Measurements from ENCODE around the gene RNGTT.

RNGTT gene

DNA sequence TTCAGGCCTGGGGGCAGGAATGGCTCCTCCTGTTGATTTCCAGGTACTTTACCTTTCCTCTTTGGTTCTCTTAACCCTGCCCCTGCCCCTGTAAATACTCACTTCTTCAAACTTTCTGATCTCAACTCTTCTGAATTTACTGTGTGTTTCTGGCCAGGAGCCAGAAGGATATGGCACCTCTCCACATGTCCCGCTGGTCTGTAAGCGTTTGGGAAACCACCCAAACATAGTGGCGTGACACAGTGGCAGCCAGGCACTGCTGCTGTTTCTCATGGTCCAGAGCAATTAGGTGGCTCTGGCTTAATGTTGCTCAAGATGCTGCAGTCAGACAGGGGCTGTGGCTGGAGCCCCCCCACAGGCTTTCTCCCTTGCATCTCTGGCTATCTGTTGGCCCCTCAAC is 374.5 kb downstream of the RNGTT start:
- DNase-seq (ENCODE audit: low read depth), result no peak
- no peak overlapping the region for H3K4me3 ChIP-seq (ENCODE audit: low read depth, low read length)
- TF ChIP-seq, protein P1, sequence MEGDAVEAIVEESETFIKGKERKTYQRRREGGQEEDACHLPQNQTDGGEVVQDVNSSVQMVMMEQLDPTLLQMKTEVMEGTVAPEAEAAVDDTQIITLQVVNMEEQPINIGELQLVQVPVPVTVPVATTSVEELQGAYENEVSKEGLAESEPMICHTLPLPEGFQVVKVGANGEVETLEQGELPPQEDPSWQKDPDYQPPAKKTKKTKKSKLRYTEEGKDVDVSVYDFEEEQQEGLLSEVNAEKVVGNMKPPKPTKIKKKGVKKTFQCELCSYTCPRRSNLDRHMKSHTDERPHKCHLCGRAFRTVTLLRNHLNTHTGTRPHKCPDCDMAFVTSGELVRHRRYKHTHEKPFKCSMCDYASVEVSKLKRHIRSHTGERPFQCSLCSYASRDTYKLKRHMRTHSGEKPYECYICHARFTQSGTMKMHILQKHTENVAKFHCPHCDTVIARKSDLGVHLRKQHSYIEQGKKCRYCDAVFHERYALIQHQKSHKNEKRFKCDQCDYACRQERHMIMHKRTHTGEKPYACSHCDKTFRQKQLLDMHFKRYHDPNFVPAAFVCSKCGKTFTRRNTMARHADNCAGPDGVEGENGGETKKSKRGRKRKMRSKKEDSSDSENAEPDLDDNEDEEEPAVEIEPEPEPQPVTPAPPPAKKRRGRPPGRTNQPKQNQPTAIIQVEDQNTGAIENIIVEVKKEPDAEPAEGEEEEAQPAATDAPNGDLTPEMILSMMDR (conservative IDR thresholded peaks at IDR 0.05; ENCODE audit: low read depth, low read length), result no peak

DNA sequence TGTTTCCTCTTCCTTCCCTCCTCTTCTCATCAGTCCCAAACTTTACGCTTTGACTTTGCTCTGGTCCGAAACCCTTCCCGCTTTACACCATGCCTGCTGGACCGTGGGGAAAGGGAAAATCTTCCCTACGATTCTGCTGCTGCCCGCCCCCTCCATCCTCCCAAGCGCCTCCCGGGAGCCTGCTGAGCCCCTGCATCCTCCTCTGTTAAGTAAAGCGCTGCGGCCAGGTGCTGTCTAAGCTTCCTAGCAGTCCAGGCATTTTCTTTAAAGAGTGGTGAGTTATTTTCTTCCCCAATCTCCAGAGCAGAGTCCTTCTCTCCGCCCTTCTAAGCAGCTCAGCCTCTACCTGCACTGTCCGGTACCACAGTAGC is 376.3 kb downstream of the RNGTT start:
- no peak for DNase-seq (ENCODE audit: low read depth)
- H3K4me3 ChIP-seq (ENCODE audit: low read depth, low read length), result no peak overlapping the region
- TF ChIP-seq, protein P1 (conservative IDR thresholded peaks at IDR 0.05; ENCODE audit: low read depth, low read length), result no peak

DNA sequence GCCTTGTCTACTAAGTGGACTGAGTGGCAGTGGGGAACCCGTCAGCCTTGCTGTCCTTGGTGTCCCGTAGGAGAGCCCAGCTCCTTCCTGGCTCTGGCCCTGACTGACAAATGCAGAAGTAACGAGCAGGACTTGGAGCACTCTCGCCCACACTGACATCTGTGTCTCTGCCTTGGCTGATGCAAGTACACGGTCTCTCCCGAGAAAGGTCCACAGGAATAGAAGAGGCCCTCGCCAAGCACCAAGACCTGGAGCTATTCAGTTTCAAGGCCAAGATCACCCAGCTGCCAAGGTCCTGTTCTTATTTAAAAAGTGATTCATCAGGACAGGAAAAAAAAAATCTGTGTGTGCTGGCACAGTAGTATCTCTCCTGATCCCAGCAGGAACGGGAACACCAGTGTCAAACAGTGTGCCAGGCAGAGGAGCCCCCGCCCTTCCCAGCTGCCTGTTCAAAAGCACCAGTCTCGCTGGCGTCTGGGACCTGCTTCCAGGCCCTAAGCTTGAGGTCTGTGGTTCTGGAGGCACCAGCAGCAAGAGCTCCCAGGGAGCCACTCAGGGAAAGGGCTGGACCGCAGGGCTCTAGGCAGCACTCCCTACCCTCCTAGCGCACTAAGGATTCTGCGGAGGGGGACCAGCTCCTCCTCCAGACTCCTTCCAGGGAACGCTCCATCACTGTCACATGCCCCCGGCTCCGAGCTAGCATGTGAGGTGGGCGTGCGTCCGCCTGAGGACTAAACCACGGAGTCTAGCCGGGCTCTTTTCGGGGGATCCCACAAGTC is 376.9 kb downstream of the RNGTT start:
- H3K4me3 ChIP-seq (ENCODE audit: low read depth, low read length), result no peak overlapping the region
- DNase-seq (ENCODE audit: low read depth), result no peak

DNA sequence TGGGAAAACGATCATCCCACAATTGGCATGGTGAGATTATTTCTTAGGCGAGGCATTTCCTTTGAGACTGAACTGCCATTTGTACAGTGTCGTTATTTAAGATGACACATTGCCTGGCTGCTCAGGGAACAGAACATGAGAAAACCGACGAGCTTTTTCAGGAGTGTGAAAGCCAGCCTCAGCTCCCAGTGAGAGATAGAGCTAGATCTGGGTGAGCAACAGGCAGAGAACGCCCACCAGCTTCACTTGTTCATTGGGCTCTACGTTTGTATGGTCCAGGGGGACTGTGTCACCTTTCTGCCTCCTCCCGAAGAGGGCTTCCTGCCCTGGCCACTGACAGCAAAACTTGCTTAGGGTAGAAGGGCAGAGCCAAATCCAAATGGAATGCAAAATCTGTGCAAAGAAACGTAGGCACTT is 378.1 kb downstream of the RNGTT start:
- no peak for DNase-seq (ENCODE audit: low read depth)
- no peak overlapping the region for H3K4me3 ChIP-seq (ENCODE audit: low read depth, low read length)
- TF ChIP-seq, protein P1 (conservative IDR thresholded peaks at IDR 0.05; ENCODE audit: low read depth, low read length), result no peak

More for the DNA sequence above, 376.9 kb downstream of the RNGTT start:
- TF ChIP-seq, protein P1 (conservative IDR thresholded peaks at IDR 0.05; ENCODE audit: low read depth, low read length), result no peak

DNA sequence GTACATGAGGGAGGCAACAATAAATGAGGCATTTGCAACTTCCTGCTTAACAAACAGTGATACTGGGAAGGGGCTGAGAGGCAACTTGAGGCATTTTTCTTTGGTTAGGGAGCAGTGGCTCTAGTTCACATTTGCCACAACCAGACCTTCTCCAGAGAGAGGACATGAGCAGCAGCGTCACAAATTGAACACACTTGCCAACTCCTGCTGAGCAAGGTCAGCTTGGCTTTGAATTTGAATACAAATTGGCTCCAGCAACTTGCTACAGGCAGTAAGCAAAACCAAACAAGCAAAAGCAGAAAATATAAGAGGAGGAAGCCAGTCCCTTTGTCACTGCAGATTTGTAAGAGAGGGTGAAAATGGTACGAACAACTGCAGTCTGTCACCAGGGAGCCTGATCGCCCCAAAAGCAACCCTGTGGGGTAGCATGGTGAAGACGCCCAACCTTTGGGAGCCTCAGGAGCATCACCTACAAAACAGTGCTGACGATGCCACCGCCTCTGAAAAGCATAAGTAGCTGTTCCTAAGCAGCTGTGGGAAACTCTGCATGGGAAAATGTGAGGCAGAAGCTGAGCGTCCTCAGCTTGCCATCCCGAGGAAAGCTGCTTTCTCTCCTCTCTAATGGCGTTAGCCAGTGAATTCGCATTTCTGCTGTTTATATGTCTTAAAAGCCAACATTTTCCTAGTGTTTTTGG is 378.7 kb downstream of the RNGTT start:
- TF ChIP-seq, protein P1 (conservative IDR thresholded peaks at IDR 0.05; ENCODE audit: low read depth, low read length), result no peak
- DNase-seq (ENCODE audit: low read depth), result peak; percentile 7
- H3K4me3 ChIP-seq (ENCODE audit: low read depth, low read length), result no peak overlapping the region

DNA sequence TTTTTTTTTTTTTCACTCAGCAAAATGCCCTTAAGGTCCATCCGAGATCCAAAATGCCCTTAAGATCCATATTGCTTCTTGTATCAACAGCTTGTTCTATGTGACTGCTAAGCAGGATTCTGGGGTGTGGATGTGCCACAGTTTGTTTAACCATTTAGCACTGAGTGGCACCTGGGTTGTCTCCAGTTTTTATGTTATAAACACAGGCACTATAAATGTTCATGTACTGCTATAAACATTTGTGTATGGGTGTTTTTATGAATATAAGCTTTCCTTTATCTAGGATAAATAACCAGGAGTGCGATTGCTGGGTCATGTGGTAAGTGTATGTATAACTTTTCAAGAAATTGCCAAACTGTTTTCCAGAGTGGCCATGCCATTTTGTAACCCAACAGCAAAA is 386.0 kb downstream of the RNGTT start:
- no peak overlapping the region for H3K4me3 ChIP-seq (ENCODE audit: low read depth, low read length)
- DNase-seq (ENCODE audit: low read depth), result no peak
- TF ChIP-seq, protein P1 (conservative IDR thresholded peaks at IDR 0.05; ENCODE audit: low read depth, low read length), result no peak
